ENCODE measurements around the gene PIK3R3. TPM values are rescaled to one million over a fixed set of nuclear protein-coding genes. Genes with fewer than 3 reads are reported as not detected.

Gene PIK3R3
- total RNA-seq, 1 experiment from 2014 or later: 36.3 TPM

DNA sequence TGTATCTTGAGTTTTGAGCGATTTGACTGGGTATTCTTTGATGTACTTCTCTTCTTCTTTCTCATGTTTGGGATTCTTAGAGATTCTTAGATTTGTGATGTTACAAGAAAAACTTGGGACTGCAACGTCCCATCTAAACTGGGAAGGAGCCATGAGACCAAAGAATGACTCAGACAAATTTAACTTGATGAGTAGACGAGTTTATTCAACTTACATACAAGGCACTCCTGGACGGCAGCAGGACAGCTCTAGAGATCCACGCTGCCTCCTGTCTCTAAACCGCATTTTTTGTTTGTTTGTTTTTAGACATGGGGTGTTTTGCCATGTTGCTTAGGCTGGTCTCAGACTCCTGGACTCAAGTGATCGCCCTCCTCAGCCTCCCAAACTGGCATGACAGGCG lies 137.1 kb downstream of the PIK3R3 start:
- no TSS peak for BruUV-seq (replicated peaks)
- POLR2A ChIA-PET: interaction anchor here (0.5 kb wide), 1 partner anchor 266 kb away, joined by 3 read pairs; no protein-coding TSS in a partner anchor
- intact Hi-C loops (cut with micrococcal nuclease; ENCODE audit: unreplicated experiment): no loop called here
- in situ Hi-C loops (cut with HindIII; ENCODE audit: low pct_unique_long_range_greater_than_20kb, low sequenced_read_pairs): no loop called here
- Histone ChIP-seq H3K4me1 (ENCODE audit: control insufficient read depth, insufficient read depth, low read length) (no peaks in the 10 kb centered on the region), H3K27ac (ENCODE audit: low read length) (no peak overlapping the region), H3K9me3 (ENCODE audit: control insufficient read depth, insufficient read depth, low read depth, low read length) (no peaks in the 10 kb centered on the region; the same call in 1 of the 2 replicates), H3K36me3 (ENCODE audit: control insufficient read depth, insufficient read depth, low read length) (no peaks in the 10 kb centered on the region), H3K27me3 (ENCODE audit: control insufficient read depth, insufficient read depth, low read length) (no peaks in the 10 kb centered on the region), H3K4me3 (ENCODE audit: low read depth in 2 of 2, low read length in 2 of 2) (no peak overlapping the region)
- DNase-seq (ENCODE audit: low read depth, low spot score) (no peak), ATAC-seq (no peak)
- TF ChIP-seq TCF7L2 (IDR thresholded peaks at IDR 0.05; ENCODE audit: low read depth, low read length): no peak
- TF ChIP-seq, protein P1, sequence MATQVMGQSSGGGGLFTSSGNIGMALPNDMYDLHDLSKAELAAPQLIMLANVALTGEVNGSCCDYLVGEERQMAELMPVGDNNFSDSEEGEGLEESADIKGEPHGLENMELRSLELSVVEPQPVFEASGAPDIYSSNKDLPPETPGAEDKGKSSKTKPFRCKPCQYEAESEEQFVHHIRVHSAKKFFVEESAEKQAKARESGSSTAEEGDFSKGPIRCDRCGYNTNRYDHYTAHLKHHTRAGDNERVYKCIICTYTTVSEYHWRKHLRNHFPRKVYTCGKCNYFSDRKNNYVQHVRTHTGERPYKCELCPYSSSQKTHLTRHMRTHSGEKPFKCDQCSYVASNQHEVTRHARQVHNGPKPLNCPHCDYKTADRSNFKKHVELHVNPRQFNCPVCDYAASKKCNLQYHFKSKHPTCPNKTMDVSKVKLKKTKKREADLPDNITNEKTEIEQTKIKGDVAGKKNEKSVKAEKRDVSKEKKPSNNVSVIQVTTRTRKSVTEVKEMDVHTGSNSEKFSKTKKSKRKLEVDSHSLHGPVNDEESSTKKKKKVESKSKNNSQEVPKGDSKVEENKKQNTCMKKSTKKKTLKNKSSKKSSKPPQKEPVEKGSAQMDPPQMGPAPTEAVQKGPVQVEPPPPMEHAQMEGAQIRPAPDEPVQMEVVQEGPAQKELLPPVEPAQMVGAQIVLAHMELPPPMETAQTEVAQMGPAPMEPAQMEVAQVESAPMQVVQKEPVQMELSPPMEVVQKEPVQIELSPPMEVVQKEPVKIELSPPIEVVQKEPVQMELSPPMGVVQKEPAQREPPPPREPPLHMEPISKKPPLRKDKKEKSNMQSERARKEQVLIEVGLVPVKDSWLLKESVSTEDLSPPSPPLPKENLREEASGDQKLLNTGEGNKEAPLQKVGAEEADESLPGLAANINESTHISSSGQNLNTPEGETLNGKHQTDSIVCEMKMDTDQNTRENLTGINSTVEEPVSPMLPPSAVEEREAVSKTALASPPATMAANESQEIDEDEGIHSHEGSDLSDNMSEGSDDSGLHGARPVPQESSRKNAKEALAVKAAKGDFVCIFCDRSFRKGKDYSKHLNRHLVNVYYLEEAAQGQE (IDR thresholded peaks at IDR 0.05; ENCODE audit: insufficient read depth in 1 of 2, low read depth in 2 of 2, low read length in 1 of 2): no peak
- TF ChIP-seq SIN3A (IDR thresholded peaks at IDR 0.05; ENCODE audit: borderline replicate concordance, insufficient read depth, low read depth, low read length): no peak
- TF ChIP-seq, protein P2, sequence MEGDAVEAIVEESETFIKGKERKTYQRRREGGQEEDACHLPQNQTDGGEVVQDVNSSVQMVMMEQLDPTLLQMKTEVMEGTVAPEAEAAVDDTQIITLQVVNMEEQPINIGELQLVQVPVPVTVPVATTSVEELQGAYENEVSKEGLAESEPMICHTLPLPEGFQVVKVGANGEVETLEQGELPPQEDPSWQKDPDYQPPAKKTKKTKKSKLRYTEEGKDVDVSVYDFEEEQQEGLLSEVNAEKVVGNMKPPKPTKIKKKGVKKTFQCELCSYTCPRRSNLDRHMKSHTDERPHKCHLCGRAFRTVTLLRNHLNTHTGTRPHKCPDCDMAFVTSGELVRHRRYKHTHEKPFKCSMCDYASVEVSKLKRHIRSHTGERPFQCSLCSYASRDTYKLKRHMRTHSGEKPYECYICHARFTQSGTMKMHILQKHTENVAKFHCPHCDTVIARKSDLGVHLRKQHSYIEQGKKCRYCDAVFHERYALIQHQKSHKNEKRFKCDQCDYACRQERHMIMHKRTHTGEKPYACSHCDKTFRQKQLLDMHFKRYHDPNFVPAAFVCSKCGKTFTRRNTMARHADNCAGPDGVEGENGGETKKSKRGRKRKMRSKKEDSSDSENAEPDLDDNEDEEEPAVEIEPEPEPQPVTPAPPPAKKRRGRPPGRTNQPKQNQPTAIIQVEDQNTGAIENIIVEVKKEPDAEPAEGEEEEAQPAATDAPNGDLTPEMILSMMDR (IDR thresholded peaks at IDR 0.05): no peak
- TF ChIP-seq POLR2AphosphoS5 (IDR thresholded peaks at IDR 0.05; ENCODE audit: low read depth, low read length): no peak
- CTCF ChIA-PET: no interaction called here

DNA sequence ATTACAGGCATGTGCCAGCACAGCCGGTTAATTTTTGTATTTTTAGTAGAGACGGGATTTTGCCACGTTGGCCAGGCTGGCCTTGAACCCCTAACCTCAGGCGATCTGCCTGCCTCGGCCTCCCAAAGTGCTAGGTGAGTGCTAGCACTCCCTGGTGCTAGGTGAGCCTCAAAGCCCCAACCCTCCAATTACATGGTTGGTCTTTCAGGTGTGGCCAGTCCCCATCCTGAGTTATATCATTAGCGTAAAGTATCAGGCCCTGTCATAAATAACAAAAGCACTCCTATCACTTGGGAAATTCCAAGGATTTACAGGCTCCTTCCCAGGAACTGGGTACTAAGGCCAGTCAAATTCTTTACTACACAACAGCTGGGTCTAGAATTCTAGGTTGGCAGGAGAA lies 138.0 kb downstream of the PIK3R3 start:
- intact Hi-C loops (cut with micrococcal nuclease; ENCODE audit: unreplicated experiment) (no loop called here), in situ Hi-C loops (cut with HindIII; ENCODE audit: low pct_unique_long_range_greater_than_20kb, low sequenced_read_pairs) (no loop called here)
- Histone ChIP-seq H3K4me3 (ENCODE audit: low read depth in 2 of 2, low read length in 2 of 2) (no peak overlapping the region), H3K9me3 (ENCODE audit: control insufficient read depth, insufficient read depth, low read depth, low read length) (no peaks in the 10 kb centered on the region; the same call in 1 of the 2 replicates), H3K27me3 (ENCODE audit: control insufficient read depth, insufficient read depth, low read length) (no peaks in the 10 kb centered on the region), H3K36me3 (ENCODE audit: control insufficient read depth, insufficient read depth, low read length) (no peaks in the 10 kb centered on the region), H3K4me1 (ENCODE audit: control insufficient read depth, insufficient read depth, low read length) (no peaks in the 10 kb centered on the region), H3K27ac (ENCODE audit: low read length) (no peak overlapping the region)
- TF ChIP-seq POLR2AphosphoS5 (IDR thresholded peaks at IDR 0.05; ENCODE audit: low read depth, low read length) (no peak), SIN3A (IDR thresholded peaks at IDR 0.05; ENCODE audit: borderline replicate concordance, insufficient read depth, low read depth, low read length) (no peak), TCF7L2 (IDR thresholded peaks at IDR 0.05; ENCODE audit: low read depth, low read length) (no peak)
- TF ChIP-seq, protein P2 (IDR thresholded peaks at IDR 0.05): no peak
- TF ChIP-seq, protein P1 (IDR thresholded peaks at IDR 0.05; ENCODE audit: insufficient read depth in 1 of 2, low read depth in 2 of 2, low read length in 1 of 2): no peak
- POLR2A ChIA-PET: interaction anchor here (0.6 kb wide), 1 partner anchor 12 kb away, joined by 4 read pairs; no protein-coding TSS in a partner anchor
- DNase-seq (ENCODE audit: low read depth, low spot score) (no peak), ATAC-seq (no peak)
- CTCF ChIA-PET: no interaction called here
- BruUV-seq (replicated peaks): no TSS peak

All from Panc1 (cell line).